Adrenal gland (tissue), 5 donors: ENCODE measurements around the gene STXBP5.

Experiments used
- POLR2A ChIP-seq, 2 donors: fragments of 450-650 bp; IDR thresholded peaks; one replicate each; pipeline ENCODE4 v1.6.1; 2017; ENCODE audit warnings: antibody characterized with exemption in 2 of 2, mild to moderate bottlenecking in 2 of 2, moderate library complexity in 1 of 2
- TF ChIP-seq, protein P1 (sequence below), 6 experiments: fragments of 450-650 bp in 4 of 6; fragments of 200-600 bp in 2 of 6; sonication (generic) in 1 of 6; IDR thresholded peaks; 1 replicate in 5 of 6; 2 replicates in 1 of 6; pipeline versions ENCODE4 v1.5.1 to v1.8.0; 2016 to 2021; ENCODE audit warnings: antibody characterized with exemption in 6 of 6, mild to moderate bottlenecking in 2 of 6, moderate library complexity in 1 of 6
- donor health status: DM: no; HTN: no; CAD: no.

DNA sequence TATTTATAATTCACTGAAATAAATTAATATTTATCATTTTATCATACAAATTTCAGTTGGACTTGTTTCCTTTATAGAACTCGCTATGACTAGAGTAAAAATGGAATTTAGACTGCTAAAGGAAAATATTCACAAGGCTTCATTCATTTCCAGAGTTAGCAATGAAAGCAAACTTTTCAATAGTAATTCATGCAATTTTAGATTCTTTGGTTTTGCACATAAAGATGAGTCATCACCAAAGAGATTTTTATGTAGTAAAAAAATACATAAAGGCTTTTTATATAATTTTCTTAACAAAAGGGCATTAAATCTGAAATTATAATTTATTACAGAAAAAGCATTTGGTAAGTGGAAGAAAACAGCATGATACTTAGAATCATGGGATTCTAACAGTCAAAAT, 37.2 kb upstream of the STXBP5 start:
- TF ChIP-seq, protein P1, sequence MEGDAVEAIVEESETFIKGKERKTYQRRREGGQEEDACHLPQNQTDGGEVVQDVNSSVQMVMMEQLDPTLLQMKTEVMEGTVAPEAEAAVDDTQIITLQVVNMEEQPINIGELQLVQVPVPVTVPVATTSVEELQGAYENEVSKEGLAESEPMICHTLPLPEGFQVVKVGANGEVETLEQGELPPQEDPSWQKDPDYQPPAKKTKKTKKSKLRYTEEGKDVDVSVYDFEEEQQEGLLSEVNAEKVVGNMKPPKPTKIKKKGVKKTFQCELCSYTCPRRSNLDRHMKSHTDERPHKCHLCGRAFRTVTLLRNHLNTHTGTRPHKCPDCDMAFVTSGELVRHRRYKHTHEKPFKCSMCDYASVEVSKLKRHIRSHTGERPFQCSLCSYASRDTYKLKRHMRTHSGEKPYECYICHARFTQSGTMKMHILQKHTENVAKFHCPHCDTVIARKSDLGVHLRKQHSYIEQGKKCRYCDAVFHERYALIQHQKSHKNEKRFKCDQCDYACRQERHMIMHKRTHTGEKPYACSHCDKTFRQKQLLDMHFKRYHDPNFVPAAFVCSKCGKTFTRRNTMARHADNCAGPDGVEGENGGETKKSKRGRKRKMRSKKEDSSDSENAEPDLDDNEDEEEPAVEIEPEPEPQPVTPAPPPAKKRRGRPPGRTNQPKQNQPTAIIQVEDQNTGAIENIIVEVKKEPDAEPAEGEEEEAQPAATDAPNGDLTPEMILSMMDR (IDR thresholded peaks at IDR 0.05) = no peak
- no peak for TF ChIP-seq POLR2A (IDR thresholded peaks at IDR 0.05)
